ENCODE measurements around the gene PPARD.
A peak's percentile ranks its signal among the peaks of the same experiment; 100 is the strongest.
"Not testable (repeated sequence)": the region's sequence is repeated elsewhere in the genome, so short reads cannot be mapped to it uniquely, and the experiment has no call there.

Gene PPARD

DNA sequence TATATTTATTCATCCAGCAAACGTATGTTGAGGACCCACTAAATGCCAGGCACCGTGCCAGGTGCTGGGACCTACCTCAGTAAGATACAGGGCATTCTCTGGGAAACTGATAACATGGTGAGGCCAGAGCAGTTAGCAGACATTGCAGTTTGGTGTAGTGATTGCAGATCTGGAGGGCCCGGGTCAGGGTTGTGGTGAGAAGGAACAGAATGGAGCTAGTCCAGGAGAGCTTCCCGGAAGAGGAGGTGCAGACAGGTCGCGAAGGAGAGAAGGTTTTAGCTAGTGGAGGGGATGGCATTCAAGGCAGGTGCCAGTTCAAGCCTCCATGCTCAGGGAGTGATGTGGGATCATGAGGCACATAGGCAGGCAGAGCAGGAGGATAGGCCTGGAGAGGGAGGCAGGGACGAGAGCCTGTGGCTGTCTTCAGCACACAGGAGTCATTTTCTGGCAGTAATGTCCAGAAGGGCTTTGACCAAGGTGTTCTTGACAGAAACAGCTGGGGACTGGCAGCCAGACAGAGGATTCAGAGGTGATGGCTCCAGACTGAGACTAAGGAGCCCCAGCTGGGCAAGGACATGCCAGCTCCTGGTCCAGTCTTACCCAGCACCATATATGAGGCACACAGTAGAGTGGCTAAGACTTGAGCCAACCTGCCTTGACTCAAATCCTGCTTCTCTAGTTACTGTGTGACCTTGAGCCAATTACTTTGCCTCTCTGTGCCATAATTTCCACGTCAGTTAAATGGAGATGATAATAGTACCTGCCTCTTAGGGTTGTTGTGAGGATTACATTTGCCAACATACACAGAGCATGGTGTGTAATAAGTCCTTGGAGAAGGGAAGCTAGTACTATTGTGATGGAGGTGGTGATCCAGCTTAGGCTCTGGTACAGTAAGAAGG is 61.4 kb downstream of the PPARD start:
- DNase-seq (ENCODE audit: low read depth in 2 of 3, low spot score in 1 of 3): no peak

DNA sequence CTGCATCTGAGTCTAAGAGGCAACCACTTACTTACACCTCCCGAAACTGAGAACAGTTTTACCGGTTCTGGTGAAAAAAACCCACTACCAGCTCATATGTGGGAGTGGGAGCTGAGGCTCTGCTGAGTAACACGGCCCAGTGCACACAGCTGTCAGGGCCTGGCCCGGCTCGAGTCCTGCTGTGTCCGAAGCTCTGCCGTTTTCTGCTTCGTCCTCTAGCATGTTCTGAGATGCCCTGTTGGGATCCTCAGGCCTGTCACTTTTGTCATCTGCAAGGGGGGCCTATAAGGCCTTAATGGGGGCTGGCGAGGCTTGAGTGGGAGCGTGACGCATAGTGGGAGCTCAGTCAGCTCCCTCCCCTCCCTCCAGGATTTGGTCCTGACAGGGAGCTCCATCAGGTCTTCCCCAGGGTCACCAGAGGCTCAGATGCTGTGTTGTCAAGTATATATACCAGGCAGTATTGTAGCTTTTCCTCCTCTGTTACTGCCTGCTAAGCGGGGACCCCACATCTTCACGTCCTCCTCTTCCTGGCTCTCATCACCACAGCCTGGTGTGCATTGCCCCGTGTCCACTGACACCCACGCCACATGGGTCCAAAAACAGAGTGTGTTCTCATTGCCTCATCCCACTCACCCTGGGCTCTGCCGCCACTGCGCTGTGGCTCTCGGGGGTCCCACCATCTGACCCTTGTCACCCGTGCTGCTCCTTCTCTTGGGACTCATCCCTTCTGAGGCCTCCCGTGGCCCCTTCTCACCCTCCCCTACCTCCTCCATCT is 64.5 kb downstream of the PPARD start:
- no peak for DNase-seq (ENCODE audit: low read depth in 2 of 3, low spot score in 1 of 3)

DNA sequence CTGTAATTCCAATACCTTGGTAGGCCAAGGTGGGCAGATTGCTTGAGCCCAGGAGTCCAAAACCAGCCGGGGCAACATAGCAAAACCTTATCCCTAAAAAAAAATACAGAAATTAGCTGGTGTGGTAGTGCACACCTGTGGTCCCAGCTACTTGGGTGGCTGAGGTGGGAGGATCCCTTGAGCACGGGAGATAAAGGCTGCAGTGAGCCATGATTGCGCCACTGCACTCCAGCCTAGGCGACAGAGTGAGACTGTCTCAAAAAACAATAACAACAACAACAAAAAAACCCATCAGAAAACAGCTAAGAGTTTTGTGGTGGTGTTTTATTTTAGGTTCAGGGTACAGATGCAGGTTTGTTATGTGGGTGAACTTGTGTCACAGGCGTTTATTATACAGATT is 66.9 kb downstream of the PPARD start:
- no peak for DNase-seq (ENCODE audit: low read depth in 2 of 3, low spot score in 1 of 3)

DNA sequence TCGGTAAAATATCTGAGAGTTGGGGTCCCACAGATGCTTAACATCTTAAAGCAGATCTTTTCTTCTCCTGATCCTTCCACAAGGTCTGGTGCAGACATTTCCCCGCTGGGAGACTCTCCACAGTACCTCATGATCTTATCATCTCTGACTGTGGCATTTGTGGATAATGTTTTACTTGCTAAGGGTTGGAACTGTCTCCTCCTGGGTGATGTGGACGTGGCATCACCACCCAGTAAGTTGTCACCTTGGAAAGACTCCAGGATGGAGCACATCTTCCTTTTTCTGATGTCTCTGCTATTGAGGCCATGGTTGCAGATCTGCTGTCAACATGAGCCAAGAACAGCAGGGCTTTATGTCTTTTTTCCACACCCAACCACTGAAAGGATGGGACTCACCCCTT is 67.8 kb downstream of the PPARD start:
- no peak for DNase-seq (ENCODE audit: low read depth in 2 of 3, low spot score in 1 of 3)

DNA sequence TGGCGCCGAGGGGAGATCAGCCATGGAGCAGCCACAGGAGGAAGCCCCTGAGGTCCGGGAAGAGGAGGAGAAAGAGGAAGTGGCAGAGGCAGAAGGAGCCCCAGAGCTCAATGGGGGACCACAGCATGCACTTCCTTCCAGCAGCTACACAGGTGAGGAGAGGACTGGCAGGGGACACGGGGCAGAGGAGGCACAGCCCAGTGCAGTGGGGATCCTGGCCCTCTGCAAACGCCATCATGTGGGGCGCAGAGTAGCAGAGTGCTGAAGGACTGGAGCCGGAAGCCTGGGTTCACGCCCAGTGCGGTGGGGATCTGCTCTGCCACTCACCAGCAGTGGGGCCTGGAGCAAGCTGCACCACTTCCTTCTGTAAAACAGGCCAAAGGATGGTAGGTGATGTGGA is 68.7 kb downstream of the PPARD start:
- DNase-seq (ENCODE audit: low read depth in 2 of 3, low spot score in 1 of 3): no peak

DNA sequence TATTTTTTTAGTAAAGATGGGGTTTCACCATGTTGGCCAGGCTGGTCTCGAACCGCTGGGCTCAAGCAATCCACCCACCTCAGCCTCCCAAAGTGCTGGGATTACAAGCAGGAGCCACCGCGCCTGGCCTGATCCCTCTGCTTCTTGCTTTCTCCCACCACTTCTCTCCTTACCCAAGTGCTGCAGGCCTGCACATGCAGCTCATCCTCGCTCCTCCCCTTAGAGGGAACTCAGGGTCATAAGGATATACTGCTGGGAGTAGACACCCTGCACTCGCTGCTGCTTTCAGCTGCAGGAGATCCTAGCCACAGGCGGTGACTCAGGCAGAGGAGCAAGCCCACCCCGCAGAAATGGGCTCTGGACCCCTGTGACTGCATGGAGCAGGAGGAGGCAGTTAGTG is 69.7 kb downstream of the PPARD start:
- DNase-seq (ENCODE audit: low read depth in 2 of 3, low spot score in 1 of 3): no peak

DNA sequence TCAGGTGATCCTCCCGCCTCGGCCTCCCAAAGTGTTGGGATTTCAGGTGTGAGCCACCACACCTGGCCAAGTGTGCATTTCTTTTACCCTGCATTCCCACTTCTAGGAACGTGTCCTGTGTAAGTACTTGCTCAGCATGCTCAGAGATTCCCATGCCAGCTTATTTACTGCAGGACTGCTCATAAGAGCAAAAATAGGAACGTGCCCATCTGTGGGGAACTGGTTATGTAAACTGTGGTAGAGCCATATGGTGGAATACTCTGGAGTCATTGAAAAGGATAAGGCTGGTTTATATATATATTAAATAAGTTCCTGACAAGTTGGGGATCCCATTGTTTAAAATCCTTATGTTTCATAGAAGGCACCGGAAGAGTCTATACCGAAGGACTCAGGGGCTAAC is 71.6 kb downstream of the PPARD start:
- no peak for DNase-seq (ENCODE audit: low read depth in 2 of 3, low spot score in 1 of 3)

DNA sequence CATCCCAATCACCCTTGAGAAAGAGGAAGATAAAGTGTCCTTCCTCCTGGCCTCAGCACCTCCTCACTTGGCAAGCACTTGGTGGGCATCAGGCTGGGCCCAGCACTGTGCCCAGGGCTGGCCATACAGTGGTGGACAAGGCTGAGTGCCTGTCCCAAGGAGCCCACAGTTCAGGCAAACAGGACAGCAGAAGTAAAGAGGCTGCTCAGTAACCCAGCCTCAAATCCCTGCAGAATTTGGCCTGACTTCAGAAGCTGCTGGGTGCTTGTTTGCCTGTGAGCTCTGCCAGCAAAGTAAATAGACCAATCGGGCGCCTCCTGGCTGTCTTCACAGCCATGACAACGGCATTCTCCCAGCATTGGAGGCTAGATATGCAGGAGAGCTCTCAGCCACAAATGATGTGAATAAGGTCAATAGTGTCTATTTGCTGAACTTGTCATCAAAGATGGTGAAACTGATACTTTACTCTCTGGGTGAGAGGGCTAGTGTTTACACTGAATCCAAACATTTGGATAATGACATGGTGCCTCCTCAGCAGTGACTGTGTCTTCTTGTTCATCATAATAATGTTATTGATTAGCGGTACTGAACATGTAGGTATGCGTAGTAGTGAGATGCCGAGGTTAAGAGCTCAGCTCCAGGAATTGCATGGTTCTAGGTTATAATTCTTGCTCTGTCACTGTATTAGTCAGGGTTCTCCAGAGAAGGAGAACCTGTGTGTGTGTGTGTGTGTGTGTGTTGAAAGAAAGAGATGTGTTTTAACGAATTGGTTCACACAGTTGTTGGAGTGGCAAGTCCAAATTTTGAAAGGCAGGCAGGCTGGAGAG is 72.9 kb downstream of the PPARD start:
- DNase-seq (ENCODE audit: low read depth in 2 of 3, low spot score in 1 of 3): peak in 1 of 3 donors; percentile 4

DNA sequence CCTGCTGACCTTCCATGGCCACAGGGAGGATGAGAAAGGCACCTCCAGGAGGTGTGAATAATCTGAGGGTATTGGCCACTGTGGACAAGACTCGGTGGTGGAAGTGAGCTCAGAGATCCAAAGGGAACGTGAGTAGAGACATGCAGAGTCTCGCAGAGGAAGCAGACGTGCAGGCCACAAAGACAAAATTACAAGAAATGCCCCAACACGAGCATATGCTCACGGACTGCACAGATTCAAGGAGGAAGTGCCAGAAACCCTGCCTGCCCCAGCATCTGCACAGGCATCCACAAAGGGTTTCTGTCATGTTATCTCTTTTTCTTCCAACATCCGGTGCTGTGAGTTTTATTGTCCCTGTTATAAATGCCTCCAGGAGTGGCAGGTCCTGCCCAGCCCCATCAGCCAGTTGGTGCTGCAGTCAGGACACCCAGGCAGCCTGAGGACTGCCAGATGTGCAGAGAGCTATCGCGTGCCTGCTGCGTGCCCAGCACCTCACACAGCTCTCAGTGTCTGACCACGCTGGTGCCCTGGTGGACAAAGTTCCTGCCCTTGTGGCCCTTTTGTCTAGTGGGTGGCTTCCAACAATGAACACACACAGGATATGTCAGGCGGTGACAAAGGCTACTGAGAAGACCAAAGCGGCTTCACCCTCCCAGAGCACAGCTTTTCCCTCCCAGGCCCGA is 75.8 kb downstream of the PPARD start:
- no peak for DNase-seq (ENCODE audit: low read depth in 2 of 3, low spot score in 1 of 3)

DNA sequence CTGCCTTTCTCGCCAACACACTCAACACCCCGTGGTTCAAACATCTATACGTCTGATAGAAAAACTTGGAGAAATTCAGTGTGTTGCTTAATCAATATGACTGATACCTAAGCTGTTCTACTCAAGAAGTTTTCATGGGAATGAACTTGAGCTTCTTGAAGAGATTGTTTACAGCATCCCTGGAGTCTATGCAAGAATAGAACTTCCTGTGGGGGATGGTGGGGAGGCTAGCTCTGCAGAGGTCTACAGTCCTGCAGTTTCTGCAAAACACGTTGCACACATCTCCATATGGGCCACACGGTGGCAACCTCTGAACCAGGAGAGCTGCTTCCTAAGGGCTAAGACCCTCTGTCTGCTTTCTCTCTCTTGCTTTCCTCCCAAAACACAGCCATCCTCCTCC is 77.1 kb downstream of the PPARD start:
- no peak for DNase-seq (ENCODE audit: low read depth in 2 of 3, low spot score in 1 of 3)

DNA sequence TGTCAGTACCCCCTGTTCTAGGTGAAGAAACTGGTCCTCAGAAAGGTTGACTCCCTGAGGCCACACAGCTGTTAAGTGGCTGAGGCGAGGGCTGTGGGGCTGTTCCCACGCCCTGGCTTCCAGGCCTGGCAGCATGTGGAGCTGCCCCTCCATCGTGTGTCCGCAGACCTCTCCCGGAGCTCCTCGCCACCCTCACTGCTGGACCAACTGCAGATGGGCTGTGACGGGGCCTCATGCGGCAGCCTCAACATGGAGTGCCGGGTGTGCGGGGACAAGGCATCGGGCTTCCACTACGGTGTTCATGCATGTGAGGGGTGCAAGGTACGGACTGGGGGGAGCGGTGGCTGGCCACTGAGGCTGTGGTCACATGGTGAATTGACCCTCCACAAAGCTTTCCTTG is 77.6 kb downstream of the PPARD start:
- no peak for DNase-seq (ENCODE audit: low read depth in 2 of 3, low spot score in 1 of 3)

DNA sequence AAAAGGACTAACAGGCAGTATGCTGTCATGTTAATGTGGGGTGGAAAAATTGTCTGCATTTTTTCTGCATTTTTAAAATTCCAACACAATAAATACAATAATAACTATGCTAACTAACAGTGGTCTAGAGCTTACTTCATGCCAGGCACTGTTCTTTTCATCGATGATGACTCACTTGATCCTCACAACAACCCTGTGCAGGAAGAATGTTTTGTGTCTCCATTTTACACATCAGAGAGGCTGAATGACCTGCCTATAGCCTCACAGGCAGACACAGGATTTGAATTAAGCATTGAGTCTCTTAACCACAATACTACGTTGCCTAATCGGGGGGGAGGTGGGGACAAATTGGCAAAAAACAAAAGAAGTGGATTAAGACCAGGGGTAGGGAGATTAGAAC is 82.9 kb downstream of the PPARD start:
- no peak for DNase-seq (ENCODE audit: low read depth in 2 of 3, low spot score in 1 of 3)

DNA sequence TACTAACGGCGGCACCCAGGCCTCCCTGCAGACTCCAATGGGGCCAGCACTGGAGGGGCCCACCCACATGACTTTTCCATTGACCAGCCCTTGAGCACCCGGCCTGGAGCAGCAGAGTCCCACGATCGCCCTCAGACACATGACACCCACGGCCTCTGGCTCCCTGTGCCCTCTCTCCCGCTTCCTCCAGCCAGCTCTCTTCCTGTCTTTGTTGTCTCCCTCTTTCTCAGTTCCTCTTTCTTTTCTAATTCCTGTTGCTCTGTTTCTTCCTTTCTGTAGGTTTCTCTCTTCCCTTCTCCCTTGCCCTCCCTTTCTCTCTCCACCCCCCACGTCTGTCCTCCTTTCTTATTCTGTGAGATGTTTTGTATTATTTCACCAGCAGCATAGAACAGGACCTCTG is 83.7 kb downstream of the PPARD start:
- no peak for DNase-seq (ENCODE audit: low read depth in 2 of 3, low spot score in 1 of 3)

DNA sequence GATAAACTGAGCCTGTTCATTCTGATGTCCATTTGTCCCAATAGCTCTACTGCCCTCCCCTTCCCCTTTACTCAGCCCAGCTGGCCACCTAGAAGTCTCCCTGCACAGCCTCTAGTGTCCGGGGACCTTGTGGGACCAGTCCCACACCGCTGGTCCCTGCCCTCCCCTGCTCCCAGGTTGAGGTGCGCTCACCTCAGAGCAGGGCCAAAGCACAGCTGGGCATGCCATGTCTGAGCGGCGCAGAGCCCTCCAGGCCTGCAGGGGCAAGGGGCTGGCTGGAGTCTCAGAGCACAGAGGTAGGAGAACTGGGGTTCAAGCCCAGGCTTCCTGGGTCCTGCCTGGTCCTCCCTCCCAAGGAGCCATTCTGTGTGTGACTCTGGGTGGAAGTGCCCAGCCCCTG is 85.1 kb downstream of the PPARD start:
- no peak for DNase-seq (ENCODE audit: low read depth in 2 of 3, low spot score in 1 of 3)

DNA sequence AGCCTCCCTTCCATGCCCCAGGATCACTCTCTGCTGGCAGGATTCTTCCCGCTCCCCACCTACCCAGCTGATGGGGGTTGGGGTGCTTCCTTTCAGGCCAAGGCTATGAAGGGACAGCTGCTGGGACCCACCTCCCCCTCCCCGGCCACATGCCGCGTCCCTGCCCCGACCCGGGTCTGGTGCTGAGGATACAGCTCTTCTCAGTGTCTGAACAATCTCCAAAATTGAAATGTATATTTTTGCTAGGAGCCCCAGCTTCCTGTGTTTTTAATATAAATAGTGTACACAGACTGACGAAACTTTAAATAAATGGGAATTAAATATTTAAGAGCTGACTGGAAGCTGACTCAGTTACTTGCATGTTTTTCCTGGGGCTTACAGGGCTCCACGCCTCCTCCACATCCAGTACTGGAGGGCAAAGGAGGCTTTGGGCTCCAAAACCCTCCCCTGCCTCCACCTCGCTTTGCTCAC is 85.5 kb downstream of the PPARD start:
- DNase-seq (ENCODE audit: low read depth in 2 of 3, low spot score in 1 of 3): no peak

DNA sequence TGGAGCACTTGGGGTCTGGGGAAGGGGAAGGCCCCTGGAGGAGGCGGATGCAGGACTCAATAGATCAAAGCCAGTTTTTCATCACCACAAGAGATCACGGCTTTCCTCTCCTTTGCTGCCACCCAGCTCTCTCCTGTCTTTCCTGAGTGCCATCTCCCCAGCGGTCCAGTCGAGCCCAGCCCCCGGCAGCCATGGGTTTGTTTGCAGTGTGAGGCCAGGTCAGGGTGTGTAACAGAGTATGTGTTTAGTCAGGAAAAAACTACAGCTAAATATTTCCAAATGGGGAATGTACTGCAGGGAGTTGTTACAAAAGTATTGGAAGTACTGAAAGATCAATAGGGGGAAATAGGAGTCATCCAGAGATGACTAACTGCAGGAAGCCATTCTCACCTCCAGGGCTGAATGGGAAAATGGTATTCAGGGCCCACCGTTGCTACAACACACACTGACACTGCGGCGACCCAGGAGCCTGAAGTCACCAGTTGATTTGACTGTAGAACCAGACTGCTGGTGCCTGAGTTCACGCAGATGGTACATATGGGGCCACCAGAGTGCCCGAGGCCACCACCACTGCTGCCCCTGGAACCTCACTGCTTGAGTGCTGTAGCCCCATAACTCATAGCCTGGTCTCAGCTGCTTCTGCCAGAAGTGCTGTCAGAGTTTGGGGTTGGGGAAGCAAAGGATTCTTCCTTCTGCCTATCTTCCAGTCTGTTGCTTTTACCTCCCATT is 86.2 kb downstream of the PPARD start:
- DNase-seq (ENCODE audit: low read depth in 2 of 3, low spot score in 1 of 3): no peak

DNA sequence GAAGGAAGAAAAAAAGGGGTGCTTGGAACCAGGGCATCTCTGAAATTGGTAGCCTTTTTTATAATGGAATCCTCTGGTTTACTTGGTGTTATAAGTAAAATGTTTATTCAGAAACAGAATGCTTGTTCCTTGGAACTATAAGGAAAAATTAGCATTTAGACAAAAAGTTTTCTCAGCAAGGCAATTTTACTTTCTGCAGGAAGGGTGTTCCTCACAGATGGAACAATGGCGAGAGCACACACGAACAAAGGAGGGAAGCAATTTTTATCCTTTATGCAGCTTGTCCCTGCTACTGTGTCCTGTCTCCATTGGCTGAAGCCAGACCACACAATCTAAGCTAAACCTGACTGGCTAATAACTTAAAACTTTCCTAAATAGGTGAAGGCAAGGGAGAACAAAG is 87.1 kb downstream of the PPARD start:
- DNase-seq (ENCODE audit: low read depth in 2 of 3, low spot score in 1 of 3): no peak

DNA sequence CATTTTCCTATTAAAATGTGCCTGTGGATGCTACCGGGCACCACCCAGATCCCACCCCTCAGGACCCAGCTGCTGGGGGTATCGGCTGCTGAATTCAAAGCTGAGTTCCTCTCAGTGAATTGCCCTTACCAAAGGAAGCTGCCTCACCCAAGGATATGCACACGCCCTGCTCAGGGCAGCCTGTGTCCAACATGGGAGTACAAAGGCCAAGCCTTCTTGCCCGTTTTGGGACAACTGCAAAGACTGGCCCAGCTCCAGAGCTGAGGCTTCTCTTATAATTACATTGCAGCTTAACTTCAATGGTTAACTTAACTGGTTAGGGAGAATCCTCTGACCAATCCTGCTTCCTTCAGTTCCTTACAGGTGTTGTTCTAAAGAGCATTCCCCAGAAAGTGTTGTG is 89.9 kb downstream of the PPARD start:
- DNase-seq (ENCODE audit: low read depth in 2 of 3, low spot score in 1 of 3): no peak

DNA sequence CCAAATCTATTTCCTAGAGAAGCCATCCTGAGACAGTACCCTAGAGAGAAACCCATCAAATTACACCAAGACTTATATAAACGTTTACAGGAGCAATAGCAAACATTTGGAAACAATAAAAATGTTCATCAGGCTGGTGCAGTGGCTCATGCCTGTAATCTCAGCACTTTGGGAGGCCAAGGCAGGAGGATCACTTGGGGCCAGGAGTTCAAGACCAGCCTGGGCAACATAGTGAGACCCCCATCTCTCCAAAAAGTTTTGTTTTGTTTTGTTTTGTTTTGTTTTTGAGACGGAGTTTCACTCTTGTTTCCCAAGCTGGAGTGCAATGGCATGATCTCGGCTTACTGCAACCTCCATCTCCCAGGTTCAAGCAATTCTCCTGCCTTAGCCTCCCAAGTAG is 90.3 kb downstream of the PPARD start:
- not testable (repeated sequence) for DNase-seq (ENCODE audit: low read depth in 2 of 3, low spot score in 1 of 3)
